ES-I3 (cell line): Measurements from ENCODE around the gene HOXA3.

ENCODE experiments used
- H3K36me3 ChIP-seq: 2 replicates; pipeline ENCODE4 v1.6.1; 2013; ENCODE audit warnings: mild to moderate bottlenecking, low read length, control low read depth, moderate library complexity; ENCODE audit not compliant: insufficient read depth
- H3K4me1 ChIP-seq: 2 replicates; pipeline ENCODE4 v1.6.1; 2013; ENCODE audit warnings: mild to moderate bottlenecking, control low read depth, low read length; ENCODE audit not compliant: insufficient read depth
- H3K9ac ChIP-seq: 2 replicates; pipeline ENCODE4 v1.6.1; 2013; ENCODE audit warnings: low read depth, mild to moderate bottlenecking, low read length, moderate library complexity
- H3K9me3 ChIP-seq: 2 replicates; pipeline ENCODE4 v1.6.1; 2013; ENCODE audit warnings: mild to moderate bottlenecking, low read length, moderate library complexity; ENCODE audit not compliant: control insufficient read depth, insufficient read depth

The HOXA3 gene

GRCh38 chr7:27124096-27124901 is 28.1 kb downstream of the HOXA3 start:
- no peak overlapping the region for H3K9ac ChIP-seq
- H3K9me3 ChIP-seq: no peaks in the 10 kb centered on the region
- H3K4me1 ChIP-seq: no peaks in the 10 kb centered on the region; the same call in 1 of the 2 replicates
- H3K36me3 ChIP-seq: no peaks in the 10 kb centered on the region

GRCh38 chr7:27123477-27124053 is 28.8 kb downstream of the HOXA3 start:
- no peaks in the 10 kb centered on the region for H3K36me3 ChIP-seq
- H3K9me3 ChIP-seq: no peaks in the 10 kb centered on the region

GRCh38 chr7:27123007-27123476 is 29.3 kb downstream of the HOXA3 start:
- Histone ChIP-seq H3K36me3 (no peaks in the 10 kb centered on the region), H3K4me1 (no peaks in the 10 kb centered on the region; the same call in 1 of the 2 replicates), H3K9me3 (no peaks in the 10 kb centered on the region), H3K9ac (no peak overlapping the region)

More at GRCh38 chr7:27123477-27124053, 28.8 kb downstream of the HOXA3 start:
- Histone ChIP-seq H3K4me1 (no peaks in the 10 kb centered on the region; the same call in 1 of the 2 replicates), H3K9ac (no peak overlapping the region)

- no peaks in the 10 kb centered on the region; the same call in 1 of the 2 replicates for H3K4me1 ChIP-seq
- H3K9ac ChIP-seq: no peak overlapping the region
- no peaks in the 10 kb centered on the region for H3K36me3 ChIP-seq
- no peaks in the 10 kb centered on the region for H3K9me3 ChIP-seq
These were observed 30.1 kb downstream of the HOXA3 start for GRCh38 chr7:27122077-27122910.

- Histone ChIP-seq H3K9me3 (no peaks in the 10 kb centered on the region), H3K9ac (no peak overlapping the region), H3K4me1 (no peaks in the 10 kb centered on the region; the same call in 1 of the 2 replicates), H3K36me3 (no peaks in the 10 kb centered on the region)
These were observed 30.7 kb downstream of the HOXA3 start for GRCh38 chr7:27121684-27122076.

- H3K36me3 ChIP-seq: no peaks in the 10 kb centered on the region
- H3K9me3 ChIP-seq: no peaks in the 10 kb centered on the region
- no peaks in the 10 kb centered on the region; the same call in 1 of the 2 replicates for H3K4me1 ChIP-seq
- H3K9ac ChIP-seq: no peak overlapping the region
These were observed 32.9 kb downstream of the HOXA3 start for GRCh38 chr7:27119412-27119911.

- Histone ChIP-seq H3K4me1 (no peaks in the 10 kb centered on the region; the same call in 1 of the 2 replicates), H3K36me3 (no peaks in the 10 kb centered on the region), H3K9me3 (no peaks in the 10 kb centered on the region), H3K9ac (no peak overlapping the region)
These were observed 33.8 kb downstream of the HOXA3 start for GRCh38 chr7:27118580-27118979.

- Histone ChIP-seq H3K36me3 (no peaks in the 10 kb centered on the region), H3K9me3 (no peaks in the 10 kb centered on the region), H3K9ac (no peak overlapping the region), H3K4me1 (no peaks in the 10 kb centered on the region; the same call in 1 of the 2 replicates)
These were observed 34.4 kb downstream of the HOXA3 start for GRCh38 chr7:27117887-27118491.

GRCh38 chr7:27116962-27117886 is 35.2 kb downstream of the HOXA3 start:
- Histone ChIP-seq H3K9me3 (no peaks in the 10 kb centered on the region), H3K36me3 (no peaks in the 10 kb centered on the region), H3K9ac (no peak overlapping the region), H3K4me1 (no peaks in the 10 kb centered on the region; the same call in 1 of the 2 replicates)

- Histone ChIP-seq H3K36me3 (no peaks in the 10 kb centered on the region), H3K4me1 (no peaks in the 10 kb centered on the region), H3K9ac (no peak overlapping the region), H3K9me3 (no peaks in the 10 kb centered on the region)
These were observed 36.1 kb downstream of the HOXA3 start for GRCh38 chr7:27116031-27116961.

GRCh38 chr7:27115221-27116026 is 37.0 kb downstream of the HOXA3 start:
- no peaks in the 10 kb centered on the region for H3K4me1 ChIP-seq
- no peak overlapping the region; the same call in 1 of the 2 replicates for H3K9ac ChIP-seq
- no peaks in the 10 kb centered on the region for H3K9me3 ChIP-seq
- no peaks in the 10 kb centered on the region for H3K36me3 ChIP-seq

- Histone ChIP-seq H3K36me3 (no peaks in the 10 kb centered on the region), H3K9me3 (no peaks in the 10 kb centered on the region), H3K4me1 (no peaks in the 10 kb centered on the region), H3K9ac (no peak overlapping the region)
These were observed 37.5 kb downstream of the HOXA3 start for GRCh38 chr7:27114881-27115220.
